ENCODE data around the gene BMP3. TPM values are rescaled to one million over a fixed set of nuclear protein-coding genes. Genes with fewer than 3 reads are reported as not detected.

Gene BMP3
- total and polyA plus RNA-seq, 12 donors = 0.07 to 1.00 (median 0.35) TPM

- DNase-seq = no peak
- Histone ChIP-seq H3K27me3 (no peaks in the 10 kb centered on the region), H3K9me3 (replicated peaks in 1 of 3) (no peaks in the 10 kb centered on the region), H3K36me3 (replicated peaks in 1 of 2) (no peaks in the 10 kb centered on the region), H3K4me3 (no peak overlapping the region), H3K4me1 (replicated peaks in 1 of 2) (no peaks in the 10 kb centered on the region), H3K27ac (no peak overlapping the region)
- 19 to 33% (median 23%) methylated on average over 2 of the region's 2 CpGs for WGBS, 4 donors
- TF ChIP-seq POLR2A (IDR thresholded peaks at IDR 0.05) = no peak
- intact Hi-C loops (cut with DNase I) = loop anchor here in 1 of 2 donors (10.0 kb wide), 1 partner anchor 284 kb away; no protein-coding TSS in a partner anchor
These were observed 40.5 kb downstream of the BMP3 start for GRCh38 chr4:81071013-81071412.

DNA sequence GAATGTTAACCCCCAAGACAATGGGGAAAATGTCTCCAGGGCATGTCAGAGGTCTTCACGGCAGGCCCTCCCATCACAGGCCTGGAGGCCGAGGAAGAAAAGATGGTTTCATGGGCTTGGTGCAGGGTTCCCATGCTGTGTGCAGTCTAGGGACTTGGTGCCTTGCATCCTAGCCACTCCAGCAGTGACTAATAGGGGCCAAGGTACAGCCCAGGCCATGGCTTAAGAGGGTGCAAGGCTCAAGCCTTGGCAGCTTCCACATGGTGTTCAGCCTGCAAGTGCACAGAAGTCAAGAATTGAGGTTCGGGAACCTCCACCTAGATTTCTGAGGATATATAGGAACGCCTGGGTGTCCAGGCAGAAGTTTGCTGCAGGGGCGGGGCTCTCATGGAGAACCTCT is 50.6 kb downstream of the BMP3 start:
- intact Hi-C loops (cut with DNase I) = no loop called here
- Histone ChIP-seq H3K9me3 (replicated peaks in 1 of 3) (no peaks in the 10 kb centered on the region), H3K4me3 (no peak overlapping the region)

DNA sequence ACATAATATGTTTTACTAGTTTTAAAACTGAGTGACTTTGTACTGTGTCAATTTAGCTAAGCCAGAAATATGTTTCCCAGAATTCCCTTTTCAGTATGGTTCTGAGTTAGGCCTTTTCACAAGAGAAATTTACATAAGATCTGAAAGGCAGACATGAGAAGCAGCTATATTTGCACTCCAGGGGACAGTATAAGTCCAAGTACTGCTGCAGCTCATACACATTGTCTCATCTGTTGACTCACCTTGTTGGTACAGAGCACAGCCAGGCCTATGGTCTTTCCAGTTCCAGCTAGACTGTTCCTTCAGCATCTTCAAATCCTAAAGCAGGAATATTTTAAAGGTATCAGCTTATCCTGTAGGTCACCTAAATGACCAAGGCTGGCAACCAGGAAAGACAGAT is 53.5 kb downstream of the BMP3 start:
- Histone ChIP-seq H3K9me3 (replicated peaks in 1 of 3) (no peaks in the 10 kb centered on the region), H3K27me3 (no peaks in the 10 kb centered on the region), H3K27ac (no peak overlapping the region), H3K4me3 (no peak overlapping the region), H3K4me1 (replicated peaks in 1 of 2) (no peaks in the 10 kb centered on the region), H3K36me3 (replicated peaks in 1 of 2) (no peaks in the 10 kb centered on the region)
- intact Hi-C loops (cut with DNase I) = no loop called here
- DNase-seq = no peak
- TF ChIP-seq, protein P1, sequence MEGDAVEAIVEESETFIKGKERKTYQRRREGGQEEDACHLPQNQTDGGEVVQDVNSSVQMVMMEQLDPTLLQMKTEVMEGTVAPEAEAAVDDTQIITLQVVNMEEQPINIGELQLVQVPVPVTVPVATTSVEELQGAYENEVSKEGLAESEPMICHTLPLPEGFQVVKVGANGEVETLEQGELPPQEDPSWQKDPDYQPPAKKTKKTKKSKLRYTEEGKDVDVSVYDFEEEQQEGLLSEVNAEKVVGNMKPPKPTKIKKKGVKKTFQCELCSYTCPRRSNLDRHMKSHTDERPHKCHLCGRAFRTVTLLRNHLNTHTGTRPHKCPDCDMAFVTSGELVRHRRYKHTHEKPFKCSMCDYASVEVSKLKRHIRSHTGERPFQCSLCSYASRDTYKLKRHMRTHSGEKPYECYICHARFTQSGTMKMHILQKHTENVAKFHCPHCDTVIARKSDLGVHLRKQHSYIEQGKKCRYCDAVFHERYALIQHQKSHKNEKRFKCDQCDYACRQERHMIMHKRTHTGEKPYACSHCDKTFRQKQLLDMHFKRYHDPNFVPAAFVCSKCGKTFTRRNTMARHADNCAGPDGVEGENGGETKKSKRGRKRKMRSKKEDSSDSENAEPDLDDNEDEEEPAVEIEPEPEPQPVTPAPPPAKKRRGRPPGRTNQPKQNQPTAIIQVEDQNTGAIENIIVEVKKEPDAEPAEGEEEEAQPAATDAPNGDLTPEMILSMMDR (IDR thresholded peaks at IDR 0.05) = no peak

More for the DNA sequence above, 50.6 kb downstream of the BMP3 start:
- H3K27me3 ChIP-seq = no peaks in the 10 kb centered on the region
- 85 to 91% (median 88%) methylated on average over 5 of the region's 5 CpGs for WGBS, 4 donors
- DNase-seq = no peak
- no peak overlapping the region for H3K27ac ChIP-seq
- H3K4me1 ChIP-seq (replicated peaks in 1 of 2) = no peaks in the 10 kb centered on the region
- no peaks in the 10 kb centered on the region for H3K36me3 ChIP-seq (replicated peaks in 1 of 2)
- TF ChIP-seq, protein P1 (IDR thresholded peaks at IDR 0.05) = no peak
- TF ChIP-seq POLR2A (IDR thresholded peaks at IDR 0.05) = no peak

DNA sequence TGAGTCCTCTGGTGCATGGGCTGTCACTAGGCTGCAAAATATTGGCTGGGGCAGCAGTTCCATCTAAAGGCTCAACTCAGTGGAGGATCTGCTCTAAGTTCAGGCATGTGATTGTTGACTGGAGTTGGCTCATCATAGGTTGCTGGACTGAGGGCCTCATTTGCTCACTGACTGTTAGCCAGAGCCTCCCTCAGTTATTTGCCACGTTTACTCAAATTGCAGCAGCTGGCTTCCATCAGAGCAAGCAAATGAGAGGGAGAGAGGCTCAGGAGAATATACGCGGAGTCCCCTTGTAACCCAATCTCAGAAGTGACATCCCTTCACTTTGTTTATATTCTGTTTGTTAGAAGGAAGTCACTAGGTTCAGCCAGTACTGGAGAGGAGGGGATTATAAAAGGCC is 54.1 kb downstream of the BMP3 start:
- intact Hi-C loops (cut with DNase I) = no loop called here
- no peak overlapping the region for H3K27ac ChIP-seq
- no peaks in the 10 kb centered on the region for H3K27me3 ChIP-seq
- TF ChIP-seq POLR2A (IDR thresholded peaks at IDR 0.05) = no peak
- TF ChIP-seq, protein P1 (IDR thresholded peaks at IDR 0.05) = no peak
- no peak overlapping the region for H3K4me3 ChIP-seq
- no peak for DNase-seq
- no peaks in the 10 kb centered on the region for H3K9me3 ChIP-seq (replicated peaks in 1 of 3)
- H3K4me1 ChIP-seq (replicated peaks in 1 of 2) = no peaks in the 10 kb centered on the region
- 47 to 50% (median 47%) methylated on average over 3 of the region's 3 CpGs for WGBS, 4 donors
- H3K36me3 ChIP-seq (replicated peaks in 1 of 2) = no peaks in the 10 kb centered on the region

DNA sequence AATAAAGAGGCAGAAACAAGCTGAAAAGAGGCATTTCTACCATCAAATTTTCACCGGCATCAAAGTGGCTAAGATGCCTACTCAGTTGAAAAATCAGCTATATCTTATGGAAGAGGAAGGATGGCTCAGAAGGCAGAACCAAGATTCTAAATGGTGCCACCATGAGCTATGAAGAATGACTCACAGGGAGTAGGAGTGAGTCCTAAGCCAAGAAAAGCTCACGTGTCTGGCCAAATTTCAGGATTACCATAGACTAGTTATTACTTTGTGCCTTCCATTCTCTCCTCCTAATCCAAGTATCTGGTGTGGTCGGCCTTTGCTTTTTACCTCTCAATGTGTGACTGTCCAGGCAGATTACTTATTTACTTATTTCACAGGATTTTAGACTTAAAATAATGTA is 54.8 kb downstream of the BMP3 start:
- TF ChIP-seq, protein P1 (IDR thresholded peaks at IDR 0.05) = no peak
- TF ChIP-seq POLR2A (IDR thresholded peaks at IDR 0.05) = no peak
- WGBS, 4 donors = 72 to 91% (median 82%) methylated on average over 3 of the region's 3 CpGs
- no peaks in the 10 kb centered on the region for H3K4me1 ChIP-seq (replicated peaks in 1 of 2)
- H3K36me3 ChIP-seq (replicated peaks in 1 of 2) = no peaks in the 10 kb centered on the region
- H3K27me3 ChIP-seq = no peaks in the 10 kb centered on the region
- no peak overlapping the region for H3K4me3 ChIP-seq
- no peak overlapping the region for H3K27ac ChIP-seq
- H3K9me3 ChIP-seq (replicated peaks in 1 of 3) = no peaks in the 10 kb centered on the region
- intact Hi-C loops (cut with DNase I) = no loop called here
- DNase-seq = no peak

Measured in adrenal gland (tissue), 12 donors.